ENCODE measurements around the gene BANP.

GRCh38 chr16:88062341-88063210 is 111.3 kb downstream of the BANP start:
- TF ChIP-seq CTCF (IDR thresholded peaks at IDR 0.05; ENCODE audit: borderline replicate concordance, extremely low read depth, low read length, poor library complexity, severe bottlenecking) (no peak), EZH2 (IDR thresholded peaks at IDR 0.05; ENCODE audit: borderline replicate concordance, low read depth, low read length, severe bottlenecking) (no peak)
